Measurements from ENCODE around the gene NTRK3. TPM values are rescaled to one million over a fixed set of nuclear protein-coding genes. Genes with fewer than 3 reads are reported as not detected.

NTRK3 gene
- total RNA-seq, 1 donor from 2014 or later: not detected

DNA sequence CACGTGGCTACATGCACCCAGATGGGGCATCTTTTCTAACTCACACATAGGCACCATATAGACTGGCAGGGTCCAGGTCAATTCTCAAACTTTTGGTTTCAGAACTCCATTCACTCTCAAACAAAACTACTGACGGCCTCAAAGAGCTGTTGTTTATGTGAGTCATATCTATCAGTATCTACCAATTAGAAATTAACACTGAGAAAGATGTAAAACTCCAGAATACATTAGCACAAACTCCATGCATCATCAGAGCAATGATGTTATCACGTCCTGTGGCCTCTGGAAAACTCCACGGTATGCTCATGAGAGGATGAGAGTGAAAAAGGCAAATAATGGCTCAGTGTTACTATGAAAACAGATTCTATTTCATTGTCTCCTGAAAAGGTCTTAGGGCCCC, 116.1 kb downstream of the NTRK3 start:
- Mint-ChIP-seq H3K4me1 (ENCODE audit: low read depth) (no peaks in the 10 kb centered on the region), H3K9me3 (ENCODE audit: low read depth) (no peaks in the 10 kb centered on the region), H3K36me3 (ENCODE audit: insufficient read depth) (no peaks in the 10 kb centered on the region), H3K27me3 (peaks cover 15% of the 10 kb centered on the region), H3K27ac (no peak overlapping the region), H3K4me3 (ENCODE audit: low read depth) (no peak overlapping the region)
- no peak for DNase-seq (ENCODE audit: low spot score, unreplicated experiment)
- TF ChIP-seq, protein P1, sequence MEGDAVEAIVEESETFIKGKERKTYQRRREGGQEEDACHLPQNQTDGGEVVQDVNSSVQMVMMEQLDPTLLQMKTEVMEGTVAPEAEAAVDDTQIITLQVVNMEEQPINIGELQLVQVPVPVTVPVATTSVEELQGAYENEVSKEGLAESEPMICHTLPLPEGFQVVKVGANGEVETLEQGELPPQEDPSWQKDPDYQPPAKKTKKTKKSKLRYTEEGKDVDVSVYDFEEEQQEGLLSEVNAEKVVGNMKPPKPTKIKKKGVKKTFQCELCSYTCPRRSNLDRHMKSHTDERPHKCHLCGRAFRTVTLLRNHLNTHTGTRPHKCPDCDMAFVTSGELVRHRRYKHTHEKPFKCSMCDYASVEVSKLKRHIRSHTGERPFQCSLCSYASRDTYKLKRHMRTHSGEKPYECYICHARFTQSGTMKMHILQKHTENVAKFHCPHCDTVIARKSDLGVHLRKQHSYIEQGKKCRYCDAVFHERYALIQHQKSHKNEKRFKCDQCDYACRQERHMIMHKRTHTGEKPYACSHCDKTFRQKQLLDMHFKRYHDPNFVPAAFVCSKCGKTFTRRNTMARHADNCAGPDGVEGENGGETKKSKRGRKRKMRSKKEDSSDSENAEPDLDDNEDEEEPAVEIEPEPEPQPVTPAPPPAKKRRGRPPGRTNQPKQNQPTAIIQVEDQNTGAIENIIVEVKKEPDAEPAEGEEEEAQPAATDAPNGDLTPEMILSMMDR (IDR thresholded peaks at IDR 0.05; ENCODE audit: unreplicated experiment): no peak

GRCh38 chr15:88139936-88140335, 116.6 kb downstream of the NTRK3 start:
- peaks cover 14% of the 10 kb centered on the region for H3K27me3 Mint-ChIP-seq
- TF ChIP-seq, protein P1 (IDR thresholded peaks at IDR 0.05; ENCODE audit: unreplicated experiment): no peak
- H3K4me3 Mint-ChIP-seq (ENCODE audit: low read depth): no peak overlapping the region
- no peaks in the 10 kb centered on the region for H3K4me1 Mint-ChIP-seq (ENCODE audit: low read depth)
- no peaks in the 10 kb centered on the region for H3K36me3 Mint-ChIP-seq (ENCODE audit: insufficient read depth)
- no peak overlapping the region for H3K27ac Mint-ChIP-seq
- H3K9me3 Mint-ChIP-seq (ENCODE audit: low read depth): no peaks in the 10 kb centered on the region
- DNase-seq (ENCODE audit: low spot score, unreplicated experiment): no peak

GRCh38 chr15:88133795-88134194, 122.7 kb downstream of the NTRK3 start:
- no peak for DNase-seq (ENCODE audit: low spot score, unreplicated experiment)
- no peaks in the 10 kb centered on the region for H3K4me1 Mint-ChIP-seq (ENCODE audit: low read depth)
- H3K4me3 Mint-ChIP-seq (ENCODE audit: low read depth): no peak overlapping the region
- H3K27ac Mint-ChIP-seq: no peak overlapping the region
- no peaks in the 10 kb centered on the region for H3K36me3 Mint-ChIP-seq (ENCODE audit: insufficient read depth)
- no peaks in the 10 kb centered on the region for H3K9me3 Mint-ChIP-seq (ENCODE audit: low read depth)
- TF ChIP-seq, protein P1 (IDR thresholded peaks at IDR 0.05; ENCODE audit: unreplicated experiment): no peak
- H3K27me3 Mint-ChIP-seq: peaks cover 22% of the 10 kb centered on the region

DNA sequence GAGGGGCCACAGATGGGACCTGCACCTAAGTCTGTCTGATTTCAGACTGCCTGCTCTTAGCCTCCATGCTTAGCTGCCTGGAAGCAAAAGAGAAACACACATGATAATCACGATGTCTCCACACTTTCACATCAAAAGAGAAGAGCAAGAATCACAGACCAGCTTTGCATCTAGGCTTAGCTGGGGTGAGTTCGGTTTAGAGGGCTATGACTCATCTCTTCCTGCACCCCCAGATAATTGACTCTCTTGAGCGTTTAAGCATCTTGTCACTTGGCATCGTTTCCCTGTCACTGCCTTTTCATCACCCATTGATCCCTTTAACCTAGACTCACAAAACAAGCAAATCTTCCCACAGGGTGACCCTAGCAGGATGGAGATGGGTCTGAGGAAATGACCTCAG, 124.0 kb downstream of the NTRK3 start:
- Mint-ChIP-seq H3K9me3 (ENCODE audit: low read depth) (no peaks in the 10 kb centered on the region), H3K27me3 (peaks cover 27% of the 10 kb centered on the region), H3K27ac (no peak overlapping the region), H3K4me3 (ENCODE audit: low read depth) (no peak overlapping the region), H3K36me3 (ENCODE audit: insufficient read depth) (no peaks in the 10 kb centered on the region), H3K4me1 (ENCODE audit: low read depth) (no peaks in the 10 kb centered on the region)
- DNase-seq (ENCODE audit: low spot score, unreplicated experiment): no peak
- TF ChIP-seq, protein P1 (IDR thresholded peaks at IDR 0.05; ENCODE audit: unreplicated experiment): no peak

- no peak overlapping the region for H3K27ac Mint-ChIP-seq
- no peaks in the 10 kb centered on the region for H3K9me3 Mint-ChIP-seq (ENCODE audit: low read depth)
- no peak overlapping the region for H3K4me3 Mint-ChIP-seq (ENCODE audit: low read depth)
- H3K4me1 Mint-ChIP-seq (ENCODE audit: low read depth): no peaks in the 10 kb centered on the region
- peaks cover 26% of the 10 kb centered on the region for H3K27me3 Mint-ChIP-seq
- H3K36me3 Mint-ChIP-seq (ENCODE audit: insufficient read depth): no peaks in the 10 kb centered on the region
- TF ChIP-seq, protein P1 (IDR thresholded peaks at IDR 0.05; ENCODE audit: unreplicated experiment): no peak
- DNase-seq (ENCODE audit: low spot score, unreplicated experiment): no peak
Observed at GRCh38 chr15:88131937-88132336, 124.6 kb downstream of the NTRK3 start.

Measured in progenitor cell of endocrine pancreas (in vitro differentiated cells).